Activated naive CD8-positive, alpha-beta T cell treated with anti-CD3 and anti-CD28 coated beads, Interleukin-2, amount 10 ng/mL, durations not matched to agents 7 days and 5 days (primary cell): Measurements from ENCODE around the gene NXPE3. TPM values are rescaled to one million over a fixed set of nuclear protein-coding genes. Genes with fewer than 3 reads are reported as not detected.

ENCODE experiments used
- ATAC-seq: fragments of 150-1000 bp; cut with Tn5 transposase; one replicate; pipeline ENCODE4 v1.10.0; 2021; ENCODE audit warnings: low read depth, moderate library complexity
- POLR2A ChIA-PET: fragments of 350-600 bp; sonication (Branson Sonifier 250); formaldehyde crosslinking; loops from one replicate; lab custom pipeline; 2021; ENCODE audit warnings: antibody characterized with exemption; lab: Charles Lee
- DNase-seq: peaks from one replicate; pipeline ENCODE4 v3.0.0; 2021
- H3K27ac Mint-ChIP-seq: one replicate; pipeline ENCODE4 v1.8.0; 2022; ENCODE audit warnings: mild to moderate bottlenecking, mixed read lengths
- H3K27me3 Mint-ChIP-seq: one replicate; pipeline ENCODE4 v1.8.0; 2022; ENCODE audit warnings: mild to moderate bottlenecking, moderate library complexity, mixed read lengths
- H3K36me3 Mint-ChIP-seq: one replicate; pipeline ENCODE4 v1.8.0; 2021; ENCODE audit warnings: mild to moderate bottlenecking, mixed read lengths
- H3K4me1 Mint-ChIP-seq: one replicate; pipeline ENCODE4 v1.8.0; 2021; ENCODE audit warnings: mixed read lengths
- H3K4me3 Mint-ChIP-seq: one replicate; pipeline ENCODE4 v1.8.0; 2022; ENCODE audit warnings: mild to moderate bottlenecking, moderate library complexity, mixed read lengths
- H3K9me3 Mint-ChIP-seq: one replicate; pipeline ENCODE4 v1.8.0; 2021; ENCODE audit warnings: mixed read lengths
- total RNA-seq, 2 experiments: library from RNA; stranded (reverse); gene quantifications; one replicate each; pipeline ENCODE4 v1.2.3, GENCODE V29; 2021

Gene NXPE3
- total RNA-seq, 2 experiments from 2014 or later: 29.8 to 30.7 TPM

DNA sequence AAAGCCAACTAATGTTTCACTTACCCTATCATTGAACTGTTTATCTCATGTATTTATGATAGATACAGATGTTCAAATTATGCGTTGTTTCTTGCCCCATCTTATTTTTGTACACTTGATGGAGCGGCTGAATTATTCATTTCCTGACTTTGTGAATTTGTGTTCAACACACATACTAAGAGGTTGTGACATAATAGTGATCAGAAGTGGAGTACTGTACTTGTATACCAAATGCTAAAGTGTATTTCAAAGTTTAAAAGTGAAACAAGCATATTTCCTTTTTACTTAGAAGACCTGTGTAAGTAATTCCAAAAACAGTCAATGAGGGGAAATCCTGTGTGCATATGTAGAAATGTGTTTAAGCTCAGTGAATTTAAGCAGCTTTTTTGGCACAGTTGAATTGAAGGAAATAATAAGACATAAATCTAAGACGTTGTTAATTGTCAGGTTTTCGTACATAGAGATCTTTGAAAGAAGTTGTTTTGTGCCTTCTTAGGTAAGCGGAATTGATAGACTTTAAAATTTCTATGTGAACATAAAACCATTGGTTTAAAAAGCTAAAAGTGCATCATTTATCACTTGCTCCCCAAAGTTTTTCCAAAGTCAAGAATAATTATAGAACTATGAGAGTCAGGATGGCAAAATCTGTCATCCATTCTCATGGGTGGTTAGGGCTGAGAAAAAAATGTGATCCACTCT is 72.2 kb downstream of the NXPE3 start:
- no peaks in the 10 kb centered on the region for H3K27me3 Mint-ChIP-seq
- H3K4me1 Mint-ChIP-seq: peaks cover 46% of the 10 kb centered on the region

DNA sequence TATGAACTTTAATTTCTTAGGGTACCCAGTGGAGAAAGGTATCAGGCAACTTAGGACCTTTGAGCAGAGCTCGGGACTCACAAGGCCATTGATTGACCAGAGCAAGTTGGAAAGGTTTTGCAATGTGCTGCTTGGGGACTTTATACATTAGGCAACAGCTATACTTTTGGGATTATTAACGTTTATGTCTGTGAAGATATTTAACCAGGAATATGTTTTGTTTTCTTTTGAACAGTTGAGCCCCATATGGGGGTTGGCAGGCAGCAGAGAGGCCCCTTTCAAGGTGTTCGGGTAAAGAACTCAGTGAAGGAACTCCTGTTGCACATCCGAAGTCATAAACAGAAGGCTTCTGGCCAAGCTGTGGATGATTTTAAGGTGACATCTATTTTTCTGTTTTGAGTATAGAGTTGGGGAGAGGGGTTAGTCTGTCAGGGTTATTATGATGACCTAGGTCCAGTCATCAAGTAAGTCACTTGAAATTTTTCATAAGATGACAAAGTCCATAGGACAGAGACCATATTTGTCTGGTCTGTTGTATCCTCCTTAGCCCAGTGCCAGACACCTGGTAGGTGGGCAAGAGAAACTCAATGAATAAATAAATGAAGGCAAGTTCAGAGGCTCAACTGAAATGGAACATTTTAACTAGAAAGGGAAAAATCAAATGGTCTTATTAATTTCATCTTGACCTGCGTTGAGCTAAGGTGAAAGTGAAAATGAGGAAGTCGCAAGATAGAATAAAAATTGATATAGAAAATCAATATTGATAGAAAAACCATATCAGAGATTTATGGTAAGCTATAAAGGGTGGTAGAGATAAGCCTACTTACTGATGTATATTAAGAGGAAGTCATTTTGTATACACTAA is 73.1 kb downstream of the NXPE3 start:
- ATAC-seq: no peak
- H3K4me1 Mint-ChIP-seq: peaks cover 50% of the 10 kb centered on the region
- no peak for DNase-seq
- H3K27me3 Mint-ChIP-seq: no peaks in the 10 kb centered on the region
- peak overlapping the region; percentile 94 for H3K27ac Mint-ChIP-seq
- peaks cover 54% of the 10 kb centered on the region for H3K36me3 Mint-ChIP-seq
- peak overlapping the region; percentile 88 for H3K4me3 Mint-ChIP-seq
- H3K9me3 Mint-ChIP-seq: no peaks in the 10 kb centered on the region
- POLR2A ChIA-PET: interaction anchor here (0.5 to 2.0 kb wide), 9 partner anchors 11 to 328 kb away, joined by 3 to 16 read pairs (median 4); no protein-coding TSS in a partner anchor

More for the DNA sequence above, 72.2 kb downstream of the NXPE3 start:
- Mint-ChIP-seq H3K9me3 (no peaks in the 10 kb centered on the region), H3K27ac (peak overlapping the region; percentile 94), H3K36me3 (peaks cover 51% of the 10 kb centered on the region), H3K4me3 (peak overlapping the region; percentile 88)
- ATAC-seq: no peak
- POLR2A ChIA-PET: interaction anchor here (0.5 to 2.0 kb wide), 9 partner anchors 10 to 329 kb away, joined by 3 to 16 read pairs (median 4); no protein-coding TSS in a partner anchor
- no peak for DNase-seq

DNA sequence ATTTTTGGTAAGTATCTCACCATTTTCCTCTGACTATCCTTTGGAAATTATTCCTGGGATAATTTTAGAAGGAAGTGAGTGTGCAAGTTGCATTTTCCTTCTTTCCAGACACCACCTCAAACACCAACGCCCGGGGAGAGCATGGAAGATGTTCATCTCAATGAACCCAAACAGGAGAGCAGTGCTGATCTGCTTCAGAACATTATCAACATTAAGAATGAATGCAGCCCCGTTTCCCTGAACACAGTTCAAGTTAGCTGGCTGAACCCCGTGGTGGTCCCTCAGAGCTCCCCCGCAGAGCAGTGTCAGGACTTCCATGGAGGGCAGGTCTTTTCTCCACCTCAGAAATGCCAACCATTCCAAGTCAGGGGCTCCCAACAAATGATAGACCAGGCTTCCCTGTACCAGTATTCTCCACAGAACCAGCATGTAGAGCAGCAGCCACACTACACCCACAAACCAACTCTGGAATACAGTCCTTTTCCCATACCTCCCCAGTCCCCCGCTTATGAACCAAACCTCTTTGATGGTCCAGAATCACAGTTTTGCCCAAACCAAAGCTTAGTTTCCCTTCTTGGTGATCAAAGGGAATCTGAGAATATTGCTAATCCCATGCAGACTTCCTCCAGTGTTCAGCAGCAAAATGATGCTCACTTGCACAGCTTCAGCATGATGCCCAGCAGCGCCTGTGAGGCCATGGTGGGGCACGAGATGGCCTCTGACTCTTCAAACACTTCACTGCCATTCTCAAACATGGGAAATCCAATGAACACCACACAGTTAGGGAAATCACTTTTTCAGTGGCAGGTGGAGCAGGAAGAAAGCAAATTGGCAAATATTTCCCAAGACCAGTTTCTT is 74.2 kb downstream of the NXPE3 start:
- DNase-seq (no peak), ATAC-seq (no peak)
- peak overlapping the region; percentile 61 for H3K27ac Mint-ChIP-seq
- H3K27me3 Mint-ChIP-seq: no peaks in the 10 kb centered on the region
- peaks cover 64% of the 10 kb centered on the region for H3K36me3 Mint-ChIP-seq
- peak overlapping the region; percentile 24 for H3K4me3 Mint-ChIP-seq
- no peaks in the 10 kb centered on the region for H3K9me3 Mint-ChIP-seq
- POLR2A ChIA-PET: interaction anchor here (0.9 to 2.0 kb wide), 3 partner anchors 12 to 26 kb away, joined by 3 to 16 read pairs (median 11); no protein-coding TSS in a partner anchor
- H3K4me1 Mint-ChIP-seq: peaks cover 55% of the 10 kb centered on the region

DNA sequence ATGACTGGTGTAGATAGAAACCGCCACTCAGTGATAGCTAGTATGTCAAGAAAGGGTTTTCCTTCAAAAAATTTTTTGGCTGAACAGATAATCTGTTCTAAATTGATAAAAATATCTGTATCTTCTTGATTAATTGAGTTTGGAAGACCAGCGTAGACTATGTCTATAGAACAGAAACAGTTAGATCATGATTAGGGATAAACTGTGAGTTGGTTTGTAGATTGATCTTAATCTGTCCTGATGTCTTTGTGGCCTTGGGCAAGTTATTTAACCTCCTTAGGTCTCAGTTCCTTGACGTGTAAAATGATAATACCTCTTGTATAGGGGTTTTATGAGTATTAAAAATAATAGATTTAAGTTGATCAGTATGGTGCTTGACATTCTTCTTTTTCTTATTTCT is 75.0 kb downstream of the NXPE3 start:
- DNase-seq (no peak), ATAC-seq (no peak)
- H3K9me3 Mint-ChIP-seq: no peaks in the 10 kb centered on the region
- H3K4me1 Mint-ChIP-seq: peaks cover 53% of the 10 kb centered on the region
- no peaks in the 10 kb centered on the region for H3K27me3 Mint-ChIP-seq
- H3K4me3 Mint-ChIP-seq: no peak overlapping the region
- POLR2A ChIA-PET: interaction anchor here (0.9 kb wide), 1 partner anchor 13 kb away, joined by 3 read pairs; no protein-coding TSS in a partner anchor
- H3K36me3 Mint-ChIP-seq: peaks cover 71% of the 10 kb centered on the region
- H3K27ac Mint-ChIP-seq: no peak overlapping the region

DNA sequence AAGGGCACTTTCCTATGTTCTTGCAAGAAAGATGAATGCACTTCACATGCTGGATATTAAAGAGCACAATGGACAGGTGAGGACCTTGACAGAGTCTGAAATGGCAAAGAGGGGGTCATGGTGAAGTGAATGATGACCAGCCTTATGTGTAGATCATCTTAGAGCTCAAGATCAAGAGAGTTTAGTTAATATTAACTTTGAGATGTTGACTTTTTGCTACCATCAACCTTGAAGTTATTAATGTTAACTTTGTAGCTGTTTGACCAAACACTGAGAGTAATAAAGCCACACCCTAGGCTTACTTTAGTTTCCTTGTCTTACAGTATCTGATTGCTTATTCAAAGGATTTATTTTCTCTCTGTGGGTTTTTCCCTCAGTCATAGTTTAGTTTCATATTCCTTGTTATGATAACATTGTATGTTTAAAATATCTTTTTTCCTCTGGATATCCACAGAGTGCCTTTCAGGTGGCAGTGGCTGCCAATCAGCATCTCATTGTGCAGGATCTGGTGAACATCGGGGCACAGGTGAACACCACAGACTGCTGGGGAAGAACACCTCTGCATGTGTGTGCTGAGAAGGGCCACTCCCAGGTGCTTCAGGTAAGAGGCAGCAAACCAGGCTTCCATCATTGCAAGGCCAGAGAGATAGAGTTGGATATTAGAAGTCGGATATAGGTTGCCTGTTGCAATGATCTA is 75.7 kb downstream of the NXPE3 start:
- no peak overlapping the region for H3K4me3 Mint-ChIP-seq

DNA sequence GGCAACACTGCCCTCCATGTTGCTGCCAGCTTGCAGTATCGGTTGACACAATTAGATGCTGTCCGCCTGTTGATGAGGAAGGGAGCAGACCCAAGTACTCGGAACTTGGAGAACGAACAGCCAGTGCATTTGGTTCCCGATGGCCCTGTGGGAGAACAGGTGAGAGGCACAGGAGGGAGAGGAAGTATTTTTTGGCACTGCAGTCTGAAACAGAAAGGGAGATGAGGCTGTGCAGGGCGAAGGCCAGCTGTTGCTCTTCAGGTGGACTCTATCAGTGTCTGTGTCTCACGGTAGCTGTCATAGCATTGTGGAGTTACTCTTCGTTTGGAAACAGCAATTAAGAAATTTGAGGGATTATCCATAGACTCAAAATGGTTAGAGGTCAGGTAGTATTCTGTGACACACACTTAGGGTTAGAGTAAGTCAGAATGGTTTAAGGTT is 78.3 kb downstream of the NXPE3 start:
- DNase-seq: no peak
- Mint-ChIP-seq H3K4me1 (peaks cover 47% of the 10 kb centered on the region), H3K27me3 (no peaks in the 10 kb centered on the region), H3K9me3 (no peaks in the 10 kb centered on the region), H3K36me3 (peaks cover 84% of the 10 kb centered on the region), H3K4me3 (peak overlapping the region; percentile 29), H3K27ac (no peak overlapping the region)
- POLR2A ChIA-PET: interaction anchor here (0.7 to 0.8 kb wide), 2 partner anchors 28 to 79 kb away, joined by 3 to 5 read pairs; no protein-coding TSS in a partner anchor
- ATAC-seq: no peak

More for the DNA sequence above, 75.7 kb downstream of the NXPE3 start:
- no peak for DNase-seq
- H3K9me3 Mint-ChIP-seq: no peaks in the 10 kb centered on the region
- H3K4me1 Mint-ChIP-seq: peaks cover 53% of the 10 kb centered on the region
- ATAC-seq: no peak
- no peaks in the 10 kb centered on the region for H3K27me3 Mint-ChIP-seq
- H3K36me3 Mint-ChIP-seq: peaks cover 77% of the 10 kb centered on the region
- H3K27ac Mint-ChIP-seq: peak overlapping the region; percentile 72
- POLR2A ChIA-PET: interaction anchor here (1.2 kb wide), 1 partner anchor 27 kb away, joined by 3 read pairs; no protein-coding TSS in a partner anchor

DNA sequence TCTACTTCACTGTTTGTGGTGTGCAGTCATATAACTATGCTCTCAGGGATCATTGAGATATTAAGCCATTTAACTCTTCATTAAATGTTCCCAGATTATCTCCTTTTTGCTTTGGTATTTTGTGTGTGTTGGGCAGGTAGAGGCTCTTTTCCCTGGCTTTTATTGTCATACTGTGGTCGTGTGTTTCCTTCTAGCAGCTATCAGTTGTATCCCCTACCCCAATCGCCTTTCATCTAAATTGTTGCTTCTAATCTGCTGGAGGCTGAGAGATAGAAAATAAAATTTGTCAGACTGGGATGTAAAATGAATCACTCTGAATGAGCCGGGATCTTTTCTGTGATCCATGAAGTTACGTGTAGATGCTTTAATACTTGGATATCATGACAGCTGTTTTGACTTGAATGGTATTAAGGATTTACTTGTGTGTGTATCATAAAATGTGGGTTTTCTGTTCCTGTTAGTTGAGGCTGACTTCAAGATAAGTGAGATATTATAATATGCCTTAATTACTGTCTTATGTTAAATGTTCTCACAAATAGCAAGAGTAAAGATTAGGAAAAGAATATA is 79.5 kb downstream of the NXPE3 start:
- no peak overlapping the region for H3K4me3 Mint-ChIP-seq
- H3K9me3 Mint-ChIP-seq: no peaks in the 10 kb centered on the region
- DNase-seq (no peak), ATAC-seq (no peak)
- H3K36me3 Mint-ChIP-seq: peaks cover 72% of the 10 kb centered on the region
- H3K4me1 Mint-ChIP-seq: peaks cover 37% of the 10 kb centered on the region
- no peak overlapping the region for H3K27ac Mint-ChIP-seq
- POLR2A ChIA-PET: no interaction called here
- no peaks in the 10 kb centered on the region for H3K27me3 Mint-ChIP-seq

DNA sequence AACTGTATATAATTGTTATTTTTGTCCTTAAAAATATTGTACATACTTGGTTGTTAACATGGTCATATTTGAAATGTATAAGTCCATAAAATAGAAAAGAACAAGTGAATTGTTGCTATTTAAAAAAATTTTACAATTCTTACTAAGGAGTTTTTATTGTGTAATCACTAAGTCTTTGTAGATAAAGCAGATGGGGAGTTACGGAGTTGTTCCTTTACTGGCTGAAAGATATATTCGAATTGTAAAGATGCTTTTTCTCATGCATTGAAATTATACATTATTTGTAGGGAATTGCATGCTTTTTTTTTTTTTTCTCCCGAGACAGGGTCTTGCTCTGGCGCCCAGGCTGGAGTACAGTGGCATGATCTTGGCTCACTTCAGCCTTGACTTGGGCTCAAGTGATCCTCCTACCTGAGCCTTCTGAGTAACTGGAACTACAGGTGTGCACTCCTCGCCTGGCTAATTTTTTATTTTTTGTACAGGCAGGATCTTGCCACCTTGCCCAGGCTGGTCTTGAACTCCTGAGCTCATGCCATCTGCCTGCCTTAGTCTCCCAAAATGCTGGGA is 81.0 kb downstream of the NXPE3 start:
- peaks cover 57% of the 10 kb centered on the region for H3K36me3 Mint-ChIP-seq
- H3K4me3 Mint-ChIP-seq: no peak overlapping the region
- peaks cover 28% of the 10 kb centered on the region for H3K4me1 Mint-ChIP-seq
- H3K27ac Mint-ChIP-seq: no peak overlapping the region
- ATAC-seq (no peak), DNase-seq (no peak)
- H3K27me3 Mint-ChIP-seq: no peaks in the 10 kb centered on the region
- POLR2A ChIA-PET: interaction anchor here (1.3 kb wide), 1 partner anchor 10 kb away, joined by 4 read pairs; the partner anchor contains the start of gene NFKBIZ
- no peaks in the 10 kb centered on the region for H3K9me3 Mint-ChIP-seq

DNA sequence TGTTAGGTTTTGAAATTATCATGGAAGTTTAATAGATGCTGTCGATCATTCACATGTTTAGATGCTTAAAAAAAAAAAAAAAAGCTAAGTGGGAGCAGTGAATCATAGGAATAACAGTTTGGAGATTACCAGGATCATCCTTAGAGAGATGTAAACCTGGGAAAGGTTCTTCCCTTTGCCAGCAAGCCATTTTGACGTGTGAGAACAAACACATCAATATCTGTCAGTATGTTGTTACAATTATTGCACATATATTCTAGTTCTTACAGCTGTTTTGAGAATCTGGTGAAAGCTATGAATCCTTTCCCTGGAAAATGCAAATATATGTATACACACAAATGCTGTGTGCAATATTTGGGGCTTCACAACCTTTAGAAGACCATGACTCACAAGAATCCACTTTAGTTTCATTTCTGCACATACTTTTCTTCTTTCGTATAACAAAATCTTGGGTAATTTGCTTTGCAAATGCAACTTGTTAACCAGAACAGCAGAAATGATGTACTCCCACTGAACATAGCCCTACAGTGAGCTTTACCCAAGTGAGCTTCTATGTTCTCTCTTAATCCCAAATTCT is 82.3 kb downstream of the NXPE3 start:
- no peak overlapping the region for H3K4me3 Mint-ChIP-seq
- no peak for DNase-seq
- no peak for ATAC-seq
- H3K9me3 Mint-ChIP-seq: no peaks in the 10 kb centered on the region
- POLR2A ChIA-PET: no interaction called here
- H3K27me3 Mint-ChIP-seq: no peaks in the 10 kb centered on the region
- H3K36me3 Mint-ChIP-seq: peaks cover 48% of the 10 kb centered on the region
- H3K27ac Mint-ChIP-seq: peak overlapping the region; percentile 7
- peaks cover 25% of the 10 kb centered on the region for H3K4me1 Mint-ChIP-seq

DNA sequence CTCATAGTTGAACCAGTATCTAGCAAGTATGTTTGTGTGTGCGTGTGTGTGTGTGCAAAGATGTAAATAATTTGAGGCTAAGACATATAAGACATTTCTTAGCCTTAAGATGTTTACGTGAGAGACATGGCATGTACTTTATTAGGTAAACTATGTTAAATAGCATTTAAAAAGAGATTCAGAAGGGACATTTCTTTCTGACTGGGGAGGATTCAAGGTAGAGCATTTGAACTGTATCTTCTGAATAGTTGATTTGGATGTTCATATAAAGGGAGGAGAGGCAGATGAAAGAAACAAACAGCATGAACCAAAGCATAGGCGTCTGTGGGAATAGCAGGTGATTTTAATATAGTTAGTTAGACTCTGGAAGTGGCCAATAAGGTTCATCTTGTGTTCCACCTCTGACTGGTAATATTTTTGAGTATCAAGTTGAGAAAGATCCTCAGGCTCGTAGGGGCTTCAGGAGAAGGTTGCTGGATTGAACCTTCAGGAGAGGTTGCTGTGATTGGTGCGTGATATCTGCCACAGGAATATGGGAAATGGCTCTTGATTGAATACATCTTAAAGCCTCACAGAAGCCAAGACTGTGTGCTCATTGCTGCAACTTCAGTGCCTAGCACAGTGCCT is 82.9 kb downstream of the NXPE3 start:
- H3K27ac Mint-ChIP-seq: peak overlapping the region; percentile 44
- no peaks in the 10 kb centered on the region for H3K9me3 Mint-ChIP-seq
- peaks cover 45% of the 10 kb centered on the region for H3K36me3 Mint-ChIP-seq
- H3K27me3 Mint-ChIP-seq: no peaks in the 10 kb centered on the region
- POLR2A ChIA-PET: no interaction called here
- H3K4me1 Mint-ChIP-seq: peaks cover 21% of the 10 kb centered on the region
- H3K4me3 Mint-ChIP-seq: no peak overlapping the region
- no peak for ATAC-seq
- DNase-seq: no peak
